ENCODE data around the gene DGKI. TPM values are rescaled to one million over a fixed set of nuclear protein-coding genes. Genes with fewer than 3 reads are reported as not detected.

DGKI gene
- total RNA-seq, 1 donor from 2014 or later: 2.2 TPM

DNA sequence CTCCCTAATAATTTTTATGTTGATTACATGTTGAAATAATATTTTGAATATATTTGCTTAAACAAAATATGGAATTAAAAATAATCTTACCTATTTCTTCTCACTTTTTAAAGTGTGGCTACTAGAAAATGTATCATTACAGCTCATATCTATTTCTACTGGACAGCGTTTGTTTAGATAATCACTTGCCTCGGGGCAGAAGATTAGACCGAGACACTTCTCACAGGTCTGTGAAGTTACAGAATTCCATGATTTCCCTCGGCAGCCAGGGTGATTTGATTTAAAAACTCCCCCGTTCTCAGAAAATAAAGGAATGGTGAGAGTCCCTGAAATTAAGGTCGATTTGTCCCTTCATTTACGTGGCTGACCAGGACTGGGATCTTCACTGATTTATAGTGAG lies 162.5 kb downstream of the DGKI start:
- TF ChIP-seq, protein P1, sequence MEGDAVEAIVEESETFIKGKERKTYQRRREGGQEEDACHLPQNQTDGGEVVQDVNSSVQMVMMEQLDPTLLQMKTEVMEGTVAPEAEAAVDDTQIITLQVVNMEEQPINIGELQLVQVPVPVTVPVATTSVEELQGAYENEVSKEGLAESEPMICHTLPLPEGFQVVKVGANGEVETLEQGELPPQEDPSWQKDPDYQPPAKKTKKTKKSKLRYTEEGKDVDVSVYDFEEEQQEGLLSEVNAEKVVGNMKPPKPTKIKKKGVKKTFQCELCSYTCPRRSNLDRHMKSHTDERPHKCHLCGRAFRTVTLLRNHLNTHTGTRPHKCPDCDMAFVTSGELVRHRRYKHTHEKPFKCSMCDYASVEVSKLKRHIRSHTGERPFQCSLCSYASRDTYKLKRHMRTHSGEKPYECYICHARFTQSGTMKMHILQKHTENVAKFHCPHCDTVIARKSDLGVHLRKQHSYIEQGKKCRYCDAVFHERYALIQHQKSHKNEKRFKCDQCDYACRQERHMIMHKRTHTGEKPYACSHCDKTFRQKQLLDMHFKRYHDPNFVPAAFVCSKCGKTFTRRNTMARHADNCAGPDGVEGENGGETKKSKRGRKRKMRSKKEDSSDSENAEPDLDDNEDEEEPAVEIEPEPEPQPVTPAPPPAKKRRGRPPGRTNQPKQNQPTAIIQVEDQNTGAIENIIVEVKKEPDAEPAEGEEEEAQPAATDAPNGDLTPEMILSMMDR (conservative IDR thresholded peaks at IDR 0.05): no peak
- Mint-ChIP-seq H3K4me1 (no peaks in the 10 kb centered on the region), H3K27me3 (ENCODE audit: low read depth) (no peaks in the 10 kb centered on the region), H3K27ac (ENCODE audit: unreplicated experiment) (no peak overlapping the region), H3K9me3 (peaks cover 2% of the 10 kb centered on the region), H3K4me3 (no peak overlapping the region), H3K36me3 (ENCODE audit: low read depth) (no peaks in the 10 kb centered on the region)
- no peak for DNase-seq (ENCODE audit: low read depth, low spot score)

DNA sequence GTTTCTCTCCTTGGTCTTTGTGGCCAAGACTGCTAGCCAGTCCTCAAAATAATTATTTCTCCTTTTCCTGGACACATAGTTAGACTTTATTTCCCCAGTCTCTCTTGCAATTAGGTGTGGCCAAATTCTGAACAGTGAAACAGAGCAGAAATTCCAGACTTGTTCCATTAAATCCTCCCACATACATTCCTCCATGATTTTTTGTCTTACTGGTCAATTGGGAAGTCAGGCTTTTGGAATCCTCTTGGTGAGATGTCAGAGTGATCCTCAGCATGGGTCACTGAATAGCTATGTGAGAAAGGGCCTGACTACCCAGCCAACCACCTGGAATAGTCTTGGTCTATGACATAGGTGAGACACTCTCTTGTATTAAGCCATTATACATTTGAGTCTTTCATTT lies 164.2 kb downstream of the DGKI start:
- DNase-seq (ENCODE audit: low read depth, low spot score): no peak
- Mint-ChIP-seq H3K36me3 (ENCODE audit: low read depth) (no peaks in the 10 kb centered on the region), H3K4me1 (no peaks in the 10 kb centered on the region), H3K9me3 (peaks cover 2% of the 10 kb centered on the region), H3K4me3 (no peak overlapping the region), H3K27ac (ENCODE audit: unreplicated experiment) (no peak overlapping the region), H3K27me3 (ENCODE audit: low read depth) (no peaks in the 10 kb centered on the region)
- TF ChIP-seq, protein P1 (conservative IDR thresholded peaks at IDR 0.05): no peak

DNA sequence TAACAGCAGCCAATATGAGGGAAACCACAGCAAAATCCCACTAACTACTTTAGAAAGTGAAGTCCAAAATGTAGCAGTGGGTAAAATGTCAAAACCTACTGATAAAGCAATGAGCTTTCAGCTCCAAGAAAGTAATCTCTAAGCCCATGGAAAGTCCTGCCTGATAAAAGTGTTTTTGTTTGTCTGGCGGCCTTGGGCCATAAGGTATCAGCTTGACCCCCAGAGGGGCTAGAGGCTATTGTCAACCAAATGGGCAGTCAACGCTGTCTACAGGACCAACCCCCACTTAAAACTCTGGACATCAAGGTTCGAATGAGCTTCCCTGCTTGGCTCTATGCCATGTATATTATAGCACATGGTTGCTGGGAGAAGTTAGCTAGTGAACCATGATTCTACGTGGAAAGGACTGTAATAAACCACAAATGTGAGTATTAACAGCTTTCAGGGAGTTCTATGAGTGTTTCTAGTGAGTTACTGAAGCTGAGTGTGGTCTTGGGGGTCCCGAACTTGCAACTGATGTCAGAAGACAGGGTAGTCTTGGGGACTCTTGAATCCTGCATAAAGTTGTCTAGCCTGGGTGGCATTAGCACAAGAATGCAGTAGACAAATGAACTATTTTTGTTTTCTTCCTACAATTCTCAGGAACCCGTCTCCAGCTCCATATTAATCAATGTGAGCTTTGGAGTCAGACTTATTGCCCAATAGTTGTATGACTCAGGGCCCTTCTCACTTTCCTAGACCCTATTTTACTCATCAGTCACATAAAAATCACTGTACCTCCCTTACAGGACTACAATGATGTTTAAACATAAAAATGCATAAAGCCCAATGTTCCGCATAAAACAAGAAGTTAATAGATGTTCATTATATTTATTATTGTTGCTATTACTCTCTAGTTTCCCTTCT lies 164.9 kb downstream of the DGKI start:
- no peak overlapping the region for H3K27ac Mint-ChIP-seq (ENCODE audit: unreplicated experiment)
- no peak overlapping the region for H3K4me3 Mint-ChIP-seq
- TF ChIP-seq, protein P1 (conservative IDR thresholded peaks at IDR 0.05): no peak
- H3K27me3 Mint-ChIP-seq (ENCODE audit: low read depth): no peaks in the 10 kb centered on the region
- DNase-seq (ENCODE audit: low read depth, low spot score): no peak
- no peaks in the 10 kb centered on the region for H3K4me1 Mint-ChIP-seq
- no peaks in the 10 kb centered on the region for H3K36me3 Mint-ChIP-seq (ENCODE audit: low read depth)
- H3K9me3 Mint-ChIP-seq: peaks cover 2% of the 10 kb centered on the region

DNA sequence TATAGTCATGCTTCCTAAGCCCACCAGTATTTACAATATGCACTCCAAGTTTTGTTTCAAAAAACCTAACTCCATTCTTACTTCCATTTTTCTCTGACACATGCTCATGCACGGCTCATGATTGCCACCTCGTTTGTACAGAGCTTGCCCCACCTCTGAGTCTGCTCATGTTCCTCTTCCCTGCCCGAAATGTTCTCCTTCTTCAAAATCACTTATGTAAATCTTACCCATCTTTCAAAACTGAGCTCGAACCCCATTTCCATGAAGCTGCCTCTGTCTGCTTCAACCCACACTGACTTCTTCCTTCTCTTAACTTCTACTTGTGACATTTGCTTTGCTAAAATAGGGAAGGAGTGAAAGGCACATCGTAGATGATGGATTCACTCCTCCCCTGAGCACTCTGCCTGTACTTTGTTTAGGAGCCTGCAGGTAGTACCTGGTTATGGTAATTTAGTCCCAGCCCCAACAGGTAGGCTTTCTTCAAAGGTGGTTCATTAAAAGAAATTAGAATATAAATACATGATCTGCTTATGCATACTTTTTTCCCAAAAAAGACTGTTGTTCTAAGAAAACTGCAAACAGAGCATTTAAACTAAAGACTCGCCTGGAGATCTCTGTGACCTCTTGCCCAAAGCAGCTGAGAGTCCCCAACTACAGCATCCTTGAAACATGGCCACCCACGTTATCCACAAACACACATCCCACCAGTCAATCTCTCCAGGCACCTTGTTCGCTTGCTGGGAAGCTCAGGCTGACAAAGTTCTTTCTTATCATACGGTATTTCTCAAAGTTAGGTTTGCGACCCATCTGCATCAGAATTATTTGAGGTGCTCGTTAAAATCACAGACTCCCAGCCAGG lies 172.0 kb downstream of the DGKI start:
- DNase-seq (ENCODE audit: low read depth, low spot score): no peak
- TF ChIP-seq, protein P1 (conservative IDR thresholded peaks at IDR 0.05): no peak
- Mint-ChIP-seq H3K9me3 (no peaks in the 10 kb centered on the region), H3K4me3 (no peak overlapping the region), H3K36me3 (ENCODE audit: low read depth) (no peaks in the 10 kb centered on the region), H3K27ac (ENCODE audit: unreplicated experiment) (no peak overlapping the region), H3K4me1 (no peaks in the 10 kb centered on the region), H3K27me3 (ENCODE audit: low read depth) (no peaks in the 10 kb centered on the region)

DNA sequence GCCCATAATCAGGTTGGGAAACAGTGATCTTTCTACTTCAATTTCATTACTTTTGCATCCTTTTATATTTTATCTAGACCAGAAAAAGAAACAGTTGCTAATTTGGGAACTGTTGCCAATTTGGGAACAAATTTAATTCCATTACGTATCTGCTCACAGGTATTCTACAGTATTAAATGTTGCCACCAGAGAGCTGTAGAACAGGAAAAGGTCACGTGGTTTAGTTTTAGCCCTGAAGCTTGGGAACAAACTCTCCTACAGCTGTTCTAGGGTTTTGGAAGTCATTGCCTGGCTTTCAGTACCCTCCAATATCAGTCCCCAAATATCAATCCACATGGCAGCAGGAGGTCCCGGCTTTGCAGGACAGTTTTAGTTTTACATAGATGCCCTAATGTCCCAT lies 172.7 kb downstream of the DGKI start:
- no peaks in the 10 kb centered on the region for H3K27me3 Mint-ChIP-seq (ENCODE audit: low read depth)
- no peaks in the 10 kb centered on the region for H3K4me1 Mint-ChIP-seq
- H3K9me3 Mint-ChIP-seq: no peaks in the 10 kb centered on the region
- H3K27ac Mint-ChIP-seq (ENCODE audit: unreplicated experiment): no peak overlapping the region
- no peaks in the 10 kb centered on the region for H3K36me3 Mint-ChIP-seq (ENCODE audit: low read depth)
- no peak overlapping the region for H3K4me3 Mint-ChIP-seq
- TF ChIP-seq, protein P1 (conservative IDR thresholded peaks at IDR 0.05): no peak
- no peak for DNase-seq (ENCODE audit: low read depth, low spot score)

Measured in neural crest cell (in vitro differentiated cells).